ENCODE results near the gene SPINK6. TPM values are rescaled to one million over a fixed set of nuclear protein-coding genes. Genes with fewer than 3 reads are reported as not detected.

The SPINK6 gene
- total and polyA plus RNA-seq, 2 of the 8 experiments (the other 6 are each of a cell fraction or from before 2014, with no cell fraction given): not detected

GRCh38 chr5:148201151-148201550 is 1.7 kb upstream of the SPINK6 start (continued):
- TF ChIP-seq, protein P1, sequence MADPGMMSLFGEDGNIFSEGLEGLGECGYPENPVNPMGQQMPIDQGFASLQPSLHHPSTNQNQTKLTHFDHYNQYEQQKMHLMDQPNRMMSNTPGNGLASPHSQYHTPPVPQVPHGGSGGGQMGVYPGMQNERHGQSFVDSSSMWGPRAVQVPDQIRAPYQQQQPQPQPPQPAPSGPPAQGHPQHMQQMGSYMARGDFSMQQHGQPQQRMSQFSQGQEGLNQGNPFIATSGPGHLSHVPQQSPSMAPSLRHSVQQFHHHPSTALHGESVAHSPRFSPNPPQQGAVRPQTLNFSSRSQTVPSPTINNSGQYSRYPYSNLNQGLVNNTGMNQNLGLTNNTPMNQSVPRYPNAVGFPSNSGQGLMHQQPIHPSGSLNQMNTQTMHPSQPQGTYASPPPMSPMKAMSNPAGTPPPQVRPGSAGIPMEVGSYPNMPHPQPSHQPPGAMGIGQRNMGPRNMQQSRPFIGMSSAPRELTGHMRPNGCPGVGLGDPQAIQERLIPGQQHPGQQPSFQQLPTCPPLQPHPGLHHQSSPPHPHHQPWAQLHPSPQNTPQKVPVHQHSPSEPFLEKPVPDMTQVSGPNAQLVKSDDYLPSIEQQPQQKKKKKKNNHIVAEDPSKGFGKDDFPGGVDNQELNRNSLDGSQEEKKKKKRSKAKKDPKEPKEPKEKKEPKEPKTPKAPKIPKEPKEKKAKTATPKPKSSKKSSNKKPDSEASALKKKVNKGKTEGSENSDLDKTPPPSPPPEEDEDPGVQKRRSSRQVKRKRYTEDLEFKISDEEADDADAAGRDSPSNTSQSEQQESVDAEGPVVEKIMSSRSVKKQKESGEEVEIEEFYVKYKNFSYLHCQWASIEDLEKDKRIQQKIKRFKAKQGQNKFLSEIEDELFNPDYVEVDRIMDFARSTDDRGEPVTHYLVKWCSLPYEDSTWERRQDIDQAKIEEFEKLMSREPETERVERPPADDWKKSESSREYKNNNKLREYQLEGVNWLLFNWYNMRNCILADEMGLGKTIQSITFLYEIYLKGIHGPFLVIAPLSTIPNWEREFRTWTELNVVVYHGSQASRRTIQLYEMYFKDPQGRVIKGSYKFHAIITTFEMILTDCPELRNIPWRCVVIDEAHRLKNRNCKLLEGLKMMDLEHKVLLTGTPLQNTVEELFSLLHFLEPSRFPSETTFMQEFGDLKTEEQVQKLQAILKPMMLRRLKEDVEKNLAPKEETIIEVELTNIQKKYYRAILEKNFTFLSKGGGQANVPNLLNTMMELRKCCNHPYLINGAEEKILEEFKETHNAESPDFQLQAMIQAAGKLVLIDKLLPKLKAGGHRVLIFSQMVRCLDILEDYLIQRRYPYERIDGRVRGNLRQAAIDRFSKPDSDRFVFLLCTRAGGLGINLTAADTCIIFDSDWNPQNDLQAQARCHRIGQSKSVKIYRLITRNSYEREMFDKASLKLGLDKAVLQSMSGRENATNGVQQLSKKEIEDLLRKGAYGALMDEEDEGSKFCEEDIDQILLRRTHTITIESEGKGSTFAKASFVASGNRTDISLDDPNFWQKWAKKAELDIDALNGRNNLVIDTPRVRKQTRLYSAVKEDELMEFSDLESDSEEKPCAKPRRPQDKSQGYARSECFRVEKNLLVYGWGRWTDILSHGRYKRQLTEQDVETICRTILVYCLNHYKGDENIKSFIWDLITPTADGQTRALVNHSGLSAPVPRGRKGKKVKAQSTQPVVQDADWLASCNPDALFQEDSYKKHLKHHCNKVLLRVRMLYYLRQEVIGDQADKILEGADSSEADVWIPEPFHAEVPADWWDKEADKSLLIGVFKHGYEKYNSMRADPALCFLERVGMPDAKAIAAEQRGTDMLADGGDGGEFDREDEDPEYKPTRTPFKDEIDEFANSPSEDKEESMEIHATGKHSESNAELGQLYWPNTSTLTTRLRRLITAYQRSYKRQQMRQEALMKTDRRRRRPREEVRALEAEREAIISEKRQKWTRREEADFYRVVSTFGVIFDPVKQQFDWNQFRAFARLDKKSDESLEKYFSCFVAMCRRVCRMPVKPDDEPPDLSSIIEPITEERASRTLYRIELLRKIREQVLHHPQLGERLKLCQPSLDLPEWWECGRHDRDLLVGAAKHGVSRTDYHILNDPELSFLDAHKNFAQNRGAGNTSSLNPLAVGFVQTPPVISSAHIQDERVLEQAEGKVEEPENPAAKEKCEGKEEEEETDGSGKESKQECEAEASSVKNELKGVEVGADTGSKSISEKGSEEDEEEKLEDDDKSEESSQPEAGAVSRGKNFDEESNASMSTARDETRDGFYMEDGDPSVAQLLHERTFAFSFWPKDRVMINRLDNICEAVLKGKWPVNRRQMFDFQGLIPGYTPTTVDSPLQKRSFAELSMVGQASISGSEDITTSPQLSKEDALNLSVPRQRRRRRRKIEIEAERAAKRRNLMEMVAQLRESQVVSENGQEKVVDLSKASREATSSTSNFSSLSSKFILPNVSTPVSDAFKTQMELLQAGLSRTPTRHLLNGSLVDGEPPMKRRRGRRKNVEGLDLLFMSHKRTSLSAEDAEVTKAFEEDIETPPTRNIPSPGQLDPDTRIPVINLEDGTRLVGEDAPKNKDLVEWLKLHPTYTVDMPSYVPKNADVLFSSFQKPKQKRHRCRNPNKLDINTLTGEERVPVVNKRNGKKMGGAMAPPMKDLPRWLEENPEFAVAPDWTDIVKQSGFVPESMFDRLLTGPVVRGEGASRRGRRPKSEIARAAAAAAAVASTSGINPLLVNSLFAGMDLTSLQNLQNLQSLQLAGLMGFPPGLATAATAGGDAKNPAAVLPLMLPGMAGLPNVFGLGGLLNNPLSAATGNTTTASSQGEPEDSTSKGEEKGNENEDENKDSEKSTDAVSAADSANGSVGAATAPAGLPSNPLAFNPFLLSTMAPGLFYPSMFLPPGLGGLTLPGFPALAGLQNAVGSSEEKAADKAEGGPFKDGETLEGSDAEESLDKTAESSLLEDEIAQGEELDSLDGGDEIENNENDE (IDR thresholded peaks at IDR 0.05; ENCODE audit: insufficient replicate concordance, low read length): no peak
- TF ChIP-seq ZNF274 (IDR thresholded peaks at IDR 0.05; ENCODE audit: borderline replicate concordance, extremely low read depth, low read length): no peak
- no peak for TF ChIP-seq NRF1 (IDR thresholded peaks at IDR 0.05; ENCODE audit: low read depth, low read length)
- no peak for TF ChIP-seq SP2 (IDR thresholded peaks at IDR 0.05; ENCODE audit: low read length)
- no peak for TF ChIP-seq HDAC6 (IDR thresholded peaks at IDR 0.05; ENCODE audit: low read depth, low read length)
- no peak for TF ChIP-seq TCF12 (IDR thresholded peaks at IDR 0.05; ENCODE audit: low read depth, low read length)
- TF ChIP-seq TAF7 (optimal IDR thresholded peaks at IDR 0.05; ENCODE audit: borderline replicate concordance, low read depth, low read length): no peak

All from H1 (cell line).